Activated B cell treated with CpG ODN at 0.5 μM for 24 hours (primary cell): ENCODE measurements around the gene RTEL1. TPM values are rescaled to one million over a fixed set of nuclear protein-coding genes. Genes with fewer than 3 reads are reported as not detected.

ENCODE experiments used
- ATAC-seq: fragments of 200-7000 bp; cut with Tn5 transposase; one replicate; pipeline ENCODE4 v1.10.0; 2021; ENCODE audit warnings: low read depth, mild to moderate bottlenecking, moderate library complexity
- CTCF ChIA-PET: fragments of 350-600 bp; sonication (Branson Sonifier 250); formaldehyde crosslinking; loops from one replicate; lab custom pipeline; 2021; ENCODE audit warnings: antibody characterized with exemption; lab: Charles Lee
- POLR2A ChIA-PET: fragments of 350-600 bp; sonication (Branson Sonifier 250); formaldehyde crosslinking; loops from one replicate; lab custom pipeline; 2021; ENCODE audit warnings: antibody characterized with exemption; lab: Charles Lee
- DNase-seq: peaks from one replicate; pipeline ENCODE4 v3.0.0; 2022
- H3K27ac Mint-ChIP-seq: one replicate; pipeline ENCODE4 v1.8.0; 2020; ENCODE audit warnings: mixed read lengths
- H3K27me3 Mint-ChIP-seq: one replicate; pipeline ENCODE4 v1.8.0; 2021; ENCODE audit warnings: mixed read lengths
- H3K36me3 Mint-ChIP-seq: one replicate; pipeline ENCODE4 v1.8.0; 2021; ENCODE audit warnings: low read depth, mixed read lengths
- H3K4me1 Mint-ChIP-seq: one replicate; pipeline ENCODE4 v1.8.0; 2021; ENCODE audit warnings: mixed read lengths
- H3K4me3 Mint-ChIP-seq: one replicate; pipeline ENCODE4 v1.8.0; 2020; ENCODE audit warnings: mild to moderate bottlenecking, mixed read lengths
- H3K9me3 Mint-ChIP-seq: one replicate; pipeline ENCODE4 v1.8.0; 2020; ENCODE audit warnings: mixed read lengths
- intact Hi-C: fragments of 100-400 bp; cut with micrococcal nuclease; formaldehyde crosslinking; loops from one replicate; pipeline ENCODE4 v1.15.1; 2024
- total RNA-seq: library from RNA; stranded (reverse); gene quantifications from 2 replicates; pipeline ENCODE4 v1.2.3, GENCODE V29; 2022
- TF ChIP-seq, protein P1 (sequence below): fragments of 200-600 bp; IDR thresholded peaks from one replicate; pipeline ENCODE4 v1.8.0; 2022; ENCODE audit warnings: antibody characterized with exemption, mild to moderate bottlenecking

RTEL1 gene
- total RNA-seq, 1 donor from 2014 or later, result 33.8 TPM

DNA sequence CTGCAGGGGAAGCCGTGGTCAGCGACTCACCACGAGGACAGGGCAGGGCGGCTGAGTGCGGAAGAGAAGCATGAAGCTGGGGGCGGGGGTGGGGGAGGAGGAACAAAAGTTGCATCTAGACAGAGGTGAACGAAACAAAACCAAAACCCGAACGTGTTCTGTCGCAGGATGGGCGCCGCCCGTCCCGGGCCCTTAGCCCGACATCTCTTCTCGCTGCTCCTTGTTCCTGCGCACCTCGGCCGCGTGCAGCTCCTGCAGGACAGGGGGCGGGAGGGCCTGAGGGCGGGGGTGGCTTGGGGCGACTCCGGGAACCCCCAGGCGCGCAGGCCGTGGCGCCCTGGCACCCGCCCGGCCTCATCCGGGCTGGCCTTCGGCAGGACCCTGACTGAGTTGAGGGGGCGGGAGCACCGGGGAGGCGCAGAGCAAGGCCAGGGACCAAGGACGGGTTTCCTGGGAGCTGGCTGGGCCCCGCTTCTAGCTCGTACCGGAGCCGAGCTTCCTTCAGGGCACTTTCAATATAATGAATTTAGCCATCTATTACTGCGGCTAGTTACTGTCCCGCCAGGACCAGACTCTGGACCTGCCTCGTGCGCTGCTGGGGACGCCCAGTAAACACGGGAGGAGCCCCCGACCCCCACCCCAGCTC is 16.8 kb upstream of the RTEL1 start:
- no peaks in the 10 kb centered on the region for H3K27me3 Mint-ChIP-seq
- peaks cover 40% of the 10 kb centered on the region for H3K4me1 Mint-ChIP-seq
- H3K4me3 Mint-ChIP-seq, result peak overlapping the region; percentile 78
- peak overlapping the region; percentile 76 for H3K27ac Mint-ChIP-seq
- H3K36me3 Mint-ChIP-seq, result peaks cover 2% of the 10 kb centered on the region
- ATAC-seq (peak; percentile 21), DNase-seq (no peak)
- TF ChIP-seq, protein P1, sequence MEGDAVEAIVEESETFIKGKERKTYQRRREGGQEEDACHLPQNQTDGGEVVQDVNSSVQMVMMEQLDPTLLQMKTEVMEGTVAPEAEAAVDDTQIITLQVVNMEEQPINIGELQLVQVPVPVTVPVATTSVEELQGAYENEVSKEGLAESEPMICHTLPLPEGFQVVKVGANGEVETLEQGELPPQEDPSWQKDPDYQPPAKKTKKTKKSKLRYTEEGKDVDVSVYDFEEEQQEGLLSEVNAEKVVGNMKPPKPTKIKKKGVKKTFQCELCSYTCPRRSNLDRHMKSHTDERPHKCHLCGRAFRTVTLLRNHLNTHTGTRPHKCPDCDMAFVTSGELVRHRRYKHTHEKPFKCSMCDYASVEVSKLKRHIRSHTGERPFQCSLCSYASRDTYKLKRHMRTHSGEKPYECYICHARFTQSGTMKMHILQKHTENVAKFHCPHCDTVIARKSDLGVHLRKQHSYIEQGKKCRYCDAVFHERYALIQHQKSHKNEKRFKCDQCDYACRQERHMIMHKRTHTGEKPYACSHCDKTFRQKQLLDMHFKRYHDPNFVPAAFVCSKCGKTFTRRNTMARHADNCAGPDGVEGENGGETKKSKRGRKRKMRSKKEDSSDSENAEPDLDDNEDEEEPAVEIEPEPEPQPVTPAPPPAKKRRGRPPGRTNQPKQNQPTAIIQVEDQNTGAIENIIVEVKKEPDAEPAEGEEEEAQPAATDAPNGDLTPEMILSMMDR, result no peak
- ChIA-PET POLR2A (interaction anchor here (0.6 to 6.6 kb wide), 28 partner anchors 10 to 459 kb away, joined by 3 to 161 read pairs (median 6); partner anchors contain the start of genes ARFRP1, GMEB2, HELZ2 and LIME1), CTCF (interaction anchor here (0.6 to 3.2 kb wide), 24 partner anchors 9 to 333 kb away, joined by 3 to 27 read pairs (median 4); partner anchors contain the start of genes ARFRP1, GMEB2, LIME1 and PTK6)
- H3K9me3 Mint-ChIP-seq, result peaks cover 2% of the 10 kb centered on the region
- intact Hi-C loops, result loop anchor here (1.0 to 5.0 kb wide), 2 partner anchors 88 to 316 kb away; partner anchors contain the start of gene UCKL1

DNA sequence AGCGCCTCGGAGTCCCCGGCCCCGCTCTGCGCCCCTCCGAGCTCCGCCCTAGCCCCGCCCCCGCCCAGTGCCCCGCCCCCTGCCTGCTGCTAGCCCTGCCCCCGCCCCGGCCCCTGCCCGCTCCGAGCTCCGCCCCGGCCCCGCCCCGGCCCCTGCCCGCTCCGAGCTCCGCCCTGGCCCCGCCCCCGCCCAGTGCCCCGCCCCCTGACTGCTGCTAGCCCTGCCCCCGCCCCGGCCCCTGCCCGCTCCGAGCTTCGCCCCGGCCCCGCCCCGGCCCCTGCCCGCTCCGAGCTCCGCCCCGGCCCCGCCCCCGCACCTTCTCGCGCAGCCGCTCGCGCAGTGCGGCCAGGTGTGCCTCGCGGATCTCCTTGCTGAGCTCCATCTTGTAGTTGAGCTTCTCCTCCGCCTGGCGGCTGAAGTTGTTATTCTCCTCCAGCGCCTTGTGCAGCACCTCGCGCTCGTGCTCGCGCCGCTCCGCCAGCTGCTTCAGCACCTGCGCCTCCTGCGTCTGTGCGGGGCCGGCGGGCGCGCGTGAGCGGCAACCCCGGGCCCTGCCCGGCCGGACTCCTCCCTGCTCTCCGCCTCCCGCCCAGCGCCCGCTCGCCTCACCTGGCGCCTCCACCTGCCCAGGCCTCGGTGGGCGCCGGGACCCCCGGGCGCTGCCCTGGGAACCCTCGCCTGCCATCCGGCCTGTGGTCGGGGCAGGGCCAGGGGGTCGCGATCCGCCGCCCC is 16.2 kb upstream of the RTEL1 start:
- peaks cover 2% of the 10 kb centered on the region for H3K9me3 Mint-ChIP-seq
- TF ChIP-seq, protein P1, result no peak

GRCh38 chr20:63642527-63643247 is 15.4 kb upstream of the RTEL1 start:
- no peak for DNase-seq
- peaks cover 2% of the 10 kb centered on the region for H3K9me3 Mint-ChIP-seq
- H3K36me3 Mint-ChIP-seq, result peaks cover 2% of the 10 kb centered on the region
- ChIA-PET CTCF (interaction anchor here (1.0 to 3.2 kb wide), 18 partner anchors 10 to 222 kb away, joined by 3 to 27 read pairs (median 4); partner anchors contain the start of genes ARFRP1, GMEB2, LIME1 and PTK6), POLR2A (interaction anchor here (1.1 to 6.6 kb wide), 14 partner anchors 9 to 314 kb away, joined by 3 to 161 read pairs (median 15); partner anchors contain the start of genes ARFRP1, GMEB2, HELZ2 and LIME1)
- H3K27ac Mint-ChIP-seq, result peak overlapping the region; percentile 69
- H3K4me1 Mint-ChIP-seq, result peaks cover 28% of the 10 kb centered on the region
- peak overlapping the region; percentile 70 for H3K4me3 Mint-ChIP-seq
- TF ChIP-seq, protein P1, result no peak
- no peaks in the 10 kb centered on the region for H3K27me3 Mint-ChIP-seq
- intact Hi-C loops, result loop anchor here (1.0 to 5.0 kb wide), 6 partner anchors 16 to 330 kb away; partner anchors contain the start of genes RTEL1 and UCKL1
- ATAC-seq, result no peak

More for the DNA sequence above, 16.2 kb upstream of the RTEL1 start:
- Mint-ChIP-seq H3K27me3 (no peaks in the 10 kb centered on the region), H3K4me3 (peak overlapping the region; percentile 78), H3K4me1 (peaks cover 35% of the 10 kb centered on the region), H3K27ac (peak overlapping the region; percentile 71), H3K36me3 (peaks cover 2% of the 10 kb centered on the region)
- ChIA-PET CTCF (interaction anchor here (0.6 to 3.2 kb wide), 25 partner anchors 9 to 332 kb away, joined by 3 to 27 read pairs (median 4); partner anchors contain the start of genes ARFRP1, GMEB2, LIME1 and PTK6), POLR2A (interaction anchor here (0.6 to 6.6 kb wide), 27 partner anchors 10 to 458 kb away, joined by 3 to 161 read pairs (median 6); partner anchors contain the start of genes ARFRP1, GMEB2, HELZ2 and LIME1)
- DNase-seq, result peak; percentile 92
- peak; percentile 76 for ATAC-seq
- intact Hi-C loops, result loop anchor here (1.0 to 5.0 kb wide), 7 partner anchors 16 to 331 kb away; partner anchors contain the start of genes RTEL1 and UCKL1

DNA sequence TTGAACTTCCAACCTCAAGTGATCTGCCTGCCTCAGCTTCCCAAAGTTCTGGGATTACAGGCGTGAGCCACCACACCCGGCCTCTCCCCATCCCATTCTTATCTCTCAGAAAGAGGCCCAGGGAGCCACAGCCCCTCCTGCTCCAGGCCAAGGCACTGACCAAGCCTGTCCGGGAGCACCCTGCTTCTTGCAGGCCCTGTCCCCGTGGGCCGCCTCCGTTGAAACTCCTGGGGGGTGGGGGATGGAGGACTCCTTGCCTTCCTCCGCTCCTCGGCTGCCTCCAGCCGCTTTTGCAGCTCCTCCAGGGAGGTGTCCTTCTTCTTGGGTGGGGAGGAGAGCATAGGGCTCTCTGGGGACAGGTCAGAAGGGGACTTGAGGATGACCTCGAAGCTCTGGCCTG is 14.6 kb upstream of the RTEL1 start:
- H3K27ac Mint-ChIP-seq, result no peak overlapping the region
- no peak for DNase-seq
- POLR2A ChIA-PET, result interaction anchor here (0.6 to 6.6 kb wide), 5 partner anchors 13 to 123 kb away, joined by 3 to 161 read pairs (median 36); partner anchors contain the start of genes GMEB2, PPDPF and PTK6

More for the DNA sequence above, 14.6 kb upstream of the RTEL1 start:
- intact Hi-C loops, result loop anchor here (2.0 to 5.0 kb wide), 3 partner anchors 63 to 329 kb away; partner anchors contain the start of gene UCKL1
- Mint-ChIP-seq H3K9me3 (peaks cover 2% of the 10 kb centered on the region), H3K4me3 (no peak overlapping the region), H3K36me3 (peaks cover 2% of the 10 kb centered on the region), H3K4me1 (peaks cover 22% of the 10 kb centered on the region), H3K27me3 (no peaks in the 10 kb centered on the region)
- ATAC-seq, result no peak
- TF ChIP-seq, protein P1, result no peak
- CTCF ChIA-PET, result interaction anchor here (2.0 to 3.2 kb wide), 2 partner anchors 25 to 106 kb away, joined by 6 to 27 read pairs; partner anchors contain the start of gene PTK6
